Activated CD8-positive, alpha-beta memory T cell treated with anti-CD3 and anti-CD28 coated beads, Interleukin-2, amount 50 U/mL, for 4 hours (primary cell): ENCODE measurements around the gene MAD2L1.

Source experiments
- DNase-seq: peaks from one replicate; pipeline ENCODE4 v3.0.0-alpha.2; 2020

MAD2L1 gene

DNA sequence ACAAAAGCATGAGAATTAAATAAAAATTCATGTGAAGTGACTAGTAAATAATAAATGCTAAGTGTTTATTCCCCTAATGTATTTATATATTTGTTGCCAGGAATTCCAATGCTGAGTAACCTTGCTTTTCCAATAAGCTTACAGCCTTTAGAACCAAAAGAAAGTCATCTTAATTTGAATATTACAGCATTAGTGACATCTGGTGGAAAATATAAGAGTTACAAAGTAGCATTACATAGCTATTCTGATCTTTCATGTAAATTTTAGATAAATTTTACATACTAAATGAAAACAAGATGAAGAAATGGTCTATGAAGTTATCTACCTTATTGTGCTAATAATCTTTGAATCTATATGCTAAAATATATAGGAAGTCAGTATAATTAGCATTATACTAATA is 10.4 kb downstream of the MAD2L1 start:
- DNase-seq = no peak

DNA sequence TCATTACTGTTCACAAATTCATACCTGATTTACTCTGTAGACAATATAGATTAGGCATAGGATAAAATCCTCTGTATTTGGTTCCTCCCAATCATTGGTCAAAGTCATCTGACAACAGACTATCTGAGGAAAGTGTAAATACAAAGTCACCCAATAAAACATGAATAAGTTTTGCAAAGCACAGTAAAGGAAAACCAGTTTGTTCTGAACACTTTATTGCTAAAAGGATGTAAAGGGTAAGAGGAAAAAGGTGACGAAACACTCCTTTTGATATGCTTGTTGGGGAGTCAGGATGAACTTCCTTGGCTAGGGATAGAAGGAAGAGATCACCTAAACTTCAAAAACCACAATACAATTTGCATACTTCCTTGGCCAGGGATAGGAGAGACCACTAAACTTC is 10.9 kb downstream of the MAD2L1 start:
- no peak for DNase-seq

DNA sequence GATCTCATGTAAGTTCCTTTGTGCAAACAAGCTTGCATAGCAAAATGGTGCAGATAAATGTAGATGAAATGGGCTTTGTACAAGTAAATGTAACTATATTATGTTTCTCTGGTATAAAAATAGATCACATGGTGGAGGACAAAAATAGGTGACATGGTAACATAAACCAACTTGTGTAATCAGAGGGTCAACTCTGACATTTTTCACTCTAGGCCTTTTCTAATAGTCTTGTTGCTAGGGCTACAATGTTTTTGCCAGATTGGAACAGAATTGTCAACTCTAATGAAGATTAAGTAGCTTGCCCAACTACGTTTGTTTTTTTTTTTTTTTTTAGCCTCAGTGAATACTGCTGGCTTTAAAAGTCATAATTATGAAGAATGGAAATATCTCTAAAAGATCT is 11.5 kb downstream of the MAD2L1 start:
- no peak for DNase-seq

DNA sequence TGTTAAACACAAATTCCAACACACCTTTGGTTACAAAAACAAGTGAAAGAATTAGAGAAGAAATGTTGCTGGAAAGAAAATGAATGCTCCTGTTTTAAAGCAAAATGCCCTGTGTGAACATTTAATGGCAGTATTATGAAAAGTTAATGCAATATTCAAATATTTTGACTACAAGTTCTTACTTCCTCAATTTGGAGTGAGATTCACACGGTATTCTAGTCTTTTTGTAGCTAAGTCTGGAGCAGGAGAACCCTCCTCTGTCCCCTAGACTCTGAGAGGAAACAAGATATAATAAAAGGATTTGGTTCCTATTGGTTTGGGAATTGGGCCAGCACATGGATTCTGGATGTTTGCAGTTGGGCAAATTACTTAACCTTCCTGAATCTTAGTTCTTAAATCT is 12.7 kb downstream of the MAD2L1 start:
- no peak for DNase-seq

DNA sequence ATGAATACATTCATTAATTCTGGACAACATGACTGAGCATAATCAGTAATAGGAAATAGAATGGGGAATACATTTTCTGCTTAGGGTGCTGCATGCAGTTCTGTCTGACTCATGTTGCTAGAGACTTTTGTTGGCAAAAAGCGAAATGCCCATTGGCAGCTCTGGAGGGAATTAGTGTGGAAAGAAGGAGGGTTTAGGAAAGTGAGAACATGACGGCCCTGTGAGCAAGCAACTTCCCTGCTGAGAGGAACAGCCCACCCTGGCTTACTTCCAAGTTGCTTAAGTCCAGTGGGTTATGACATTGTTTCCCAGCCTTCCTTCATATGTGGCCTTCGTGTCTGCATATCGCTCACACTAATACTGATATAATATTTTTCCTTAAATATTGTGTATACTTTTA is 13.8 kb downstream of the MAD2L1 start:
- DNase-seq = no peak

DNA sequence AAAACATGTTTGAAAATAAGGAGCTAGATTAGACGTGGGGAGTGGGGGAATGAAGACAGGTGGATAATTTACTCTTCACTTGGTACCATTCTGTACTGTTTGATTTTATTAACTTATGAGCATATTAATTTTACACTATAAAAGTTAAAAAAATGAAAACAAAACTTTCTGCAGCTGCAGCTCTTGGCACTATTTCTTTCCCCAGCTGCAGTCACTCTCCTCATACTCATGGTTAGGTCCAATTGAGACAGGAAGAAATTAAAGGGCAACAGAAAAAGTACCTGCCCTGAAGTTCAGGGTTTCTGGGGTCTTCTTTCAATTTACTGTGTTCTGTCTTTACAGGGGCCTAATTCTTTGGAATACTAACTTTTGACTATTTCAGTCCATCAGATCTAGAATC is 15.4 kb downstream of the MAD2L1 start:
- DNase-seq = no peak

DNA sequence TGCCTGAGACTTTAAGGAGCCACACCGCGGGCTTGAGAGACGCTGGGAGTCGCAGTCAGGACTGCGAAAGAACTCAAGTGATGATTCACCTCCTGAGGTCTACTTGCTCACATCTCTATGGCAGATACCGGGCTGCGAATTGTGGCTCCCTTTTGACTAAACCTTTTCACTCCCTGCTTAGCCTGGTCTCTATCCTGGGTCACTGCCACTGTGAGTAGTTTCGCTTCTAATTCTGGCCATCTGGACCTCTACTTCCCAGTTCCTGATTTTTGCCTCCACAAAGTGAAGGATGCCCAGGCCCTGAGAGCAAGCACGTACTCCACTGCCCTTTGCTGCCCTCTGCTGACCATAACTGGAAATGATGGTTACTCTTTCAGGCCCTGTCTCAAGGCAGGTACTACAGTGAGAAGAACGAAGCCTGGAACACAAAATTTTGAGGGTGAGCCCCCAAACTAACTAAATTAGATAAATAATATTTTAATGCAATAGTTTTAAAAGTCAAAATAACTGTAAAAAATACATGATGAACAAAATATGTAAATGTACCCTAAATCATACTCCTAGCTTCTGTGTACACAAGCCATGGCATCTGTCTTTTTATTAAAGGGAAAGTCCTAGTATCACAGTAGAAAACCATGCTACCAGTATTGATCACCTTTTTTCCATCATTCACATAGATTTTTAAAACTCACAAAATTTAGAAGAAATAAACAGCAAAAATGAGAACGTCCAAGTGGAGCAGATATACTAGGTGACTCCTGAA is 16.7 kb downstream of the MAD2L1 start:
- DNase-seq = peak; percentile 67

DNA sequence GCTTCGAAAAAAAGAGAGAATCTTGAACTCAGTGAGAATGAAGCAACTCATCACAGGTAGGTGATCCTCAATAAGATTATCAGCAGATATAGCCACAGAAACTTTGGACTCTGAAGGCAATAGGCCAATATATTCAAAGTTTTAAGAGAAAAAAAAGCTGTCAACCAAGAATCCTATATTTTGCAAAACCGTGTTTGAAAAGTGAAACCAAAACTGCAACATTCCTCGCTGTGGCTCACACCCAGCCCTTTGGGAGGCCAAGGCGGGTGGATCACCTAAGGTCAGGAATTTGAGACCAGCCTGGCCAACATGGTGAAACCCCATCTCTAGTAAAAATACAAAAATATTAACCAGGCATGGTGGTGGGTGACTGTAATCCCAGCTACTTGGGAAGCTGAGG is 22.8 kb downstream of the MAD2L1 start:
- no peak for DNase-seq

DNA sequence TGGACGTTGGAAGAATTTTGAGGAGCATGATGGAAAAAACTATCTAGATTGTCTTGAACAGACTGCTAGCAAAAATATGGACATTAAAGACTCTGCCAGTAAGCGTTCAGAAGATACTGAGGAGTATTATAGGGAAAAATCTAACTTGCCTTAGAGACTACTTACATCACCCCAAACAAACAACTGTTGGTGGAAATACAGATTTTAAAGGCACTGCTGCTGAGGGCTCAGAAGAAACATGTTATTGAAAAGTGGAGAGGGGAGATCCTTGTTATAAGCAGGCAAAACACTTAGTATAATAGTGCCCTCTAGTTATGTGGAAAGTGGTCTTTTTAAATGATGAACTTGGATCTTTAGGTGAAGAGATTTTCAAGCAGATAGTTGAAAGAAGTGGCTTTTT is 29.2 kb downstream of the MAD2L1 start:
- DNase-seq = no peak

DNA sequence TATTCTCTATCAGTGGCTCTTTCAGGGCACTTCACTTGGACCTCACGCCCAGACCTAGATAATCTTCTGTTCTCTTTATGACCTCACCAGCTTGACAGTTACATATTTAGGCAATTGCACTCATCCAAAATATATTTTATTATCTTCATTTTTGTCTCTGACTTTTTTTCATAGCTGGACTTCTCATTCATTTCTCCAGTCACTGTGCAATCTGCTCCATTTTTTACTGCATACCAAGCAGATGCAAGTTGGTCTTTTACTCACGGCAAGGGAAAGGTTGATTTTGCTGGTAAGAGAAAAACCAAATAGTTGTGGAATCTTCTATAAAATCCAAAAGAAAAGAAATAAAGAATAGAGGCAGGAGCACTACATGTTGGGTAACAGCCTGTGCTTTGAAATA is 31.7 kb downstream of the MAD2L1 start:
- DNase-seq = no peak

DNA sequence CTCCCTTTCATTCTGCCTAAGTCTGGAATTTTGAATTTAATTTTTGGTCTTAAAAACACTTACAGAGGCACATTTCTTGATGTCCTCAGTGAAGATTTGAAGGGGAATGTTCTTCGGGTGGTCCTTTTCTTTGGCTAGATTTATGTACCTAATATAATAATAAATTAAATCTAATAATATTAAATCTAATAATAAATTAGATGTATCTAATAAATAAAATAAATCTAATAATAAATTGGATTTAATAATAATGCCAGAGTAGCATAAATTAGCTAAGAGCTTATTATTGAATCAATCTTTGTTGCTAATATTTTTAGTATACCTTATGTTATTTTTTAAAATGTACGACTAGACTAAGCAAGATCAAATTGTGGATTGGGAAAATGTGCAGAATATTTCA is 39.8 kb downstream of the MAD2L1 start:
- DNase-seq = no peak

DNA sequence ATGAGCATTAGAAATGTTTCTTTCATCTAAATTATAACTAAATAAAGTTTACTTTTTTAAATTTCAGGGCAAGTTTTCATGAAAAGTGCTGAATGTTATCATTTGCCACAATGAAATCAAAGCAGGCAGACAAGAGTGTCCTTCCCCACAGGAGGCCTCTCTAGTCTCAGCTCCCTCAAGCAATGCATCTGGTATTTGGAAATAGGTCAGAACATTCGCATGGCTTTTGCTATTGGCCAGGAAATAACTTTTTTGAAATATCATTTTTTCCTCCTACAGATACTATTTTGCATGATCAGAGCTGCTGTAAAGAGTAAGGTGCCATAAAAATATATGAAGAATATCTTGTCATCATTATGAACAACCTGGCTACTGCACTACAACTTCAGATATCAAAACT is 41.1 kb downstream of the MAD2L1 start:
- DNase-seq = no peak

DNA sequence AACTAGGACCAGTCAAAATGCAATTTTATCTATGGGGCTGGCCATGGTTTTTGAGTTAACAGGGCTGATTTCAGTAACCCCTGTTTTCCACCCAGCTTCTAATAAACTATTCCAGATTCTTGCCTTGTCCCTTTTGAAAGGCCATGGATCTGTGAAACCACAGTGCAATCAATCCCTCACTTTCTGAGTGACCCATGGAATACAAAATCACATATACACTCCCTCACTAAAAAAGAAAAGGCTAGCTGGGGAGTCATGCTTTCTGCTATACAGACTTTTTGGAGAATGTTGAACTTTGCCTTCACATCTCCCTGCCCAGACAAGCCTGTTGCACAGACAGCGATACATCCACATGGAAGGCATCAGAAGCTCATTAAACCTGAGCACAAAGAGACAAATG is 47.9 kb downstream of the MAD2L1 start:
- DNase-seq = no peak

DNA sequence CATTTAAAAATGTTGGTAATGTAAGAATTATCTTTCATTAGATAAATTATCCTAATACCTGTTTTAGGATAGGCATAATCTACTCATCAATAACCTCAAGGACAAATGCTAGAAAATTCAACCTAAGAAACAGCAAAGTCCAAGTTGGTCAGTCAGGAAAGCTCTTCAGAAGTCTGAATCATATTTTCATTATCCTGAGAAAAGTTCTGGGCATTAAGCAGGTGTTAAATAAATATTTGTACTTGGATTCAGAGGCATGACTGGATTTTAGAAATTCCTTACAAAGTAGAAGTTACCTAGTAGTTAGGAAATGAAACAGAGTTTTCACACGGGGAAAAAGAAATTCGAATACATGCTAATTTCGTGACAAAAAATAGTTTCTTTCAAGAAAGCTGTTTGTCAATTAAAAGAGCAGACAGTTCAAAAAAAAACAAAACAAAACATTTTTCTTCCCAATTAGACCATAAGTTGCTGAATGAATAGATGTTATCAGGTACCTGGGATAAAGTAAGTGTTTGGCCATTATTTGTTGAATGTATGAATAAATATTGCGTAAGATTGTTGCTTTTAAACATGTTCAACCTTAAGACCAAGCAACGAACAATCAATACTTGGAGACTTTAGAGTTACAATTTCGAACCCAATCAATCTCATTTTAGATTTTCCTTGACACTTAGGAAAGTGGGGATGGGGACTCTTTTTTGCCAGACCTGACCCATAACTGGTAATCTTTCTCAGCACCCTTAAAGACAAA is 48.5 kb downstream of the MAD2L1 start:
- DNase-seq = no peak

DNA sequence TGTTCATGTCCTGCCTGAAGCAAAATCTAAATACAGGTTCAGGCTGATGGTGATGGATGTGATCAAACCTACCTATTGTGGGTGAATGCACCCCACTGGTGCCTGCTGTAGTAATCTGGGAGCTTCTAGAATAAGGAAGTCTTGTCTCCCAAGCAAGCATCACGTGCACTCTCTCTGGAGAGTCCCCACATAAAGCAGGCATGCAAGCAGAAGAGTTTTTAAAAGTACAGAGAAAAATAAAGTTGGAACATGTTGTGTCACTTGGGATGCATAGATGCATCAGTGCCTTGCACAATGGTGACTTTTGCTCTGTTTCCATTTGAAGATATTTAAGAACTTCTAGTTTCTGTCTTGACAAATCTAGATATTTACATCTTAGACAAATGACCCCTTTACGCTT is 54.9 kb downstream of the MAD2L1 start:
- no peak for DNase-seq

DNA sequence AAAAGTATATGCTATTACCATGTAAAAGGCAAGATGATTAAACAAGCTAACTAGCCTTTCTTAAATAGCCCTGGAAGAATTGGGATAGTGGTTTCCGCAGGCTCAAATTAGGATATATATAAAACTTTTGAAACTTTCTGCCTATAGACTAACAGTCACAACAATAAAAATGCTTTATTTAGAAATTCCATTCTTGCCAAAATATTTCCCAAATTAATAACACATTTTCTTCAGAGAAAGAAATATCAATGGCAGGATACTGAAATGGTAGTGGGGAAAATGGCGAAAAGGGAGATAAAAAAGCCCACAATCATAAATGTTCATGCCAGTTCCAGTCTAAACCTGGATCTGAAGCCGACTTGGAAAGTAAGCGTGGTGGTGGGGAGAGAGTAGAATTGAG is 56.0 kb downstream of the MAD2L1 start:
- DNase-seq = no peak

DNA sequence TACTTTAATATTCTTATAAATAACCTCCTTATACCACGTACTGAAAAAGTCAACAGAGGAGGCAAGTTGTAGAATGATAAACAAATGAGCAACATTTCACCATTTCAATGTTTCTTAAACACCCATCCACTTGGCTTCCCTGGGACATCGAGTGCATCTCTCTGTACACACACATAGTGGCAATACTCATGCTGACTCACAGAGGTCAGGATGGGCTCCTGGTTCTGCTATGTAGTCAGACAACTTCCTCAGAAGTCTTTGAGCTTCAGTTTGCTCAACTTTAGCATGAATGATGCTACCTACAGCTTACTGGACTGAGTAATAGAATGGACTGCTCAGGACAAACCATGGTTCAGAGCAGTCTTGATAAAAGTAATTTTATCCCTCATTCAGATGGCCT is 56.9 kb downstream of the MAD2L1 start:
- DNase-seq = no peak

DNA sequence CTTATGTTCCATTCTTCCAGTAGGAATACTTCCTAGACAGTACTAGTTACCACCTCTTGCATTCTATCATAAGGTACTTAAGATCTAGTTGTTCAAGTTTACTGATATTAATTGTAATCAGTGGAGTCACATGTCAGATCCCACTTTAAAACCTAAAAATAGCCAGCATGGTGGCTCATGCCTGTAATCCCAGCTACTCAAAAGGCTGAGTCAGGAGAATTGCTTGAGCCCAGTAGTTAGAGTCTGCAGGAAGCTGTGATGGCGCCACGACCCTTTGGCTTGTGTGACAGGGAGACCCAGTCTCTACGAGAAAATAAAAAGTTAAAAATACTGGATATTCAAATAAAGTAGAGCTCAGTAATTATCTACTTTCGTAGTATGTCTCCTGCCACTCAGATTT is 57.7 kb downstream of the MAD2L1 start:
- DNase-seq = no peak

DNA sequence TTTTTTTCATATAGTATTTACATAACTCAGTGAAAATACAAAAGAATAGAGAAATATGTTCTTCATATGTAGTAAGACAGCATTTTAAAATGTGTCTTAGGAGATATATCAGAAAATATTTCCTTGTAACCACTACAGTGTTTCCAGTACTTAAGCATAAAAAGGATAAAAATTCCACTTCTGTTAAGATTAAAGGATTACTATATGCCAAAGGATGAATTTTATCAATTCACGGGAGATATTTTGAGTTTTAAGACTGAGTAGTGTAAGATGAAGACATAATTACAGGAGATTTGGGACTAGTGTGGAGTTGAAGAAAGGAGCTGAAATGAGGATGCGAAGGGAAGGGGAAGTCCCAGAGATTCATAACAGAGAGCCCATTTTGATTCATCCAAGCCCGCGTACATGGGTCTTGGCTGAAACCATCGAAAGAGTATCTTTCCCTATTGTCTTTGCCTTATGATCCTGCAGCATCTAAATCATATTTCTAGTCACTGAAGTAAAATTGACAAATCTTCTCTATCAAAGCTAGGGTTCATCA is 58.7 kb downstream of the MAD2L1 start:
- no peak for DNase-seq

DNA sequence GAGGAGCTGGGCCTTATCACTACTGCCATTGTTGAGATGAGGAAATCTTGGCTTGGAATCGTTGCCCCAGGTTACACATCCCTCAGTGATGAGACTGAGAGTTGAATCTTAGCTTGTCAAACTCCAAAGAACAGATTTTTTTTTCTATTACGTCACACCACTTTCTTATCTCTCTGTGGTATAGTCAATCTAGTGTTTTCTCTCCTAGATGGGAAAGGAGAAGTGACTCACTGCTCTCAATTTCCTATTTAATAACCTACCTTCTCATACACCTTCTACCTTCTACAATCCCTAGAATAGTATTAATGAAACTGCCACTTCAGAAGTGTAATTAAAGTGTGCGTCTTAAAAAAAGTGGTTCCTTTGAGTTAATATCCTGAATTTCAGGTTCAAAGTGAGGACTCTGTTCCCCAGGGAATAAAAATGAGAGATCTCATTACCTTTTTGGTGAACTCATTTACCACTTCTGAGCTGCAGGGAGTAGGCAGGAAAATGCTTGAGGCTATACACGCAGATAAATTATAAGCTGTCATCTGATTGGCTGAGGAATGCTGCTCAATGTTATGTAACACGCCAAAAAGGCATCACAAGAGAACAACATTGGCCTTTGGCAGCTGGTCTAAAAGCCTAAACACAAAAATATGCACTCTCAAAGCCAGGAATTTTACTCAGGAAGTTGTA is 59.3 kb downstream of the MAD2L1 start:
- no peak for DNase-seq
